CD4-positive, alpha-beta T cell (primary cell): ENCODE measurements around the gene CFAP100. TPM values are rescaled to one million over a fixed set of nuclear protein-coding genes. Genes with fewer than 3 reads are reported as not detected.

Experiments used
- ATAC-seq: fragments of 200-7000 bp; cut with Tn5 transposase; one replicate; pipeline ENCODE4 v1.10.0; 2022; ENCODE audit warnings: mild to moderate bottlenecking; ENCODE audit not compliant: poor library complexity
- CTCF ChIA-PET: fragments of 350-600 bp; sonication (Branson Sonifier 250); formaldehyde crosslinking; loops from one replicate; lab custom pipeline; 2021; ENCODE audit warnings: antibody characterized with exemption, inconsistent platforms; lab: Charles Lee
- POLR2A ChIA-PET: fragments of 350-600 bp; sonication (Branson Sonifier 250); formaldehyde crosslinking; loops from one replicate; lab custom pipeline; 2021; ENCODE audit warnings: antibody characterized with exemption, inconsistent platforms; lab: Charles Lee
- DNase-seq, 14 experiments: peaks; one replicate each; pipeline ENCODE4 v3.0.0-alpha.2; 2013 to 2020; ENCODE audit warnings: mixed read lengths in 2 of 14
- H3K27ac ChIP-seq, 2 donors: one replicate each; pipeline versions ENCODE4 v1.5.1 to v1.7.0; 2013; ENCODE audit warnings: low read length in 2 of 2, low read depth in 1 of 2, mild to moderate bottlenecking in 1 of 2
- H3K27me3 ChIP-seq, 2 experiments: 1 replicate in 1 of 2; 2 replicates in 1 of 2; pipeline versions ENCODE4 v1.6.1 to v1.7.0; 2013; ENCODE audit warnings: low read length in 2 of 2, control low read depth in 1 of 2, mild to moderate bottlenecking in 1 of 2, moderate library complexity in 1 of 2; ENCODE audit not compliant: insufficient read depth in 2 of 2, control insufficient read depth in 1 of 2
- H3K36me3 ChIP-seq: one replicate; pipeline ENCODE4 v1.6.1; 2013; ENCODE audit warnings: low read length, control low read depth; ENCODE audit not compliant: insufficient read depth
- H3K4me1 ChIP-seq: one replicate; pipeline ENCODE4 v1.6.1; 2013; ENCODE audit warnings: low read length, control low read depth; ENCODE audit not compliant: insufficient read depth
- H3K4me3 ChIP-seq: one replicate; pipeline ENCODE4 v1.5.1; 2013; ENCODE audit warnings: mild to moderate bottlenecking, low read length, moderate library complexity
- H3K9me3 ChIP-seq, 2 experiments: 1 replicate in 1 of 2; 2 replicates in 1 of 2; pipeline versions ENCODE4 v1.6.1 to v1.7.0; 2013; ENCODE audit warnings: low read length in 2 of 2, mild to moderate bottlenecking in 2 of 2, control low read depth in 1 of 2, moderate library complexity in 1 of 2; ENCODE audit not compliant: control insufficient read depth in 1 of 2, insufficient read depth in 1 of 2
- H3K27ac Mint-ChIP-seq: one replicate; pipeline ENCODE4 v1.8.0; 2020; ENCODE audit warnings: mixed read lengths
- H3K27me3 Mint-ChIP-seq: one replicate; pipeline ENCODE4 v1.8.0; 2021; ENCODE audit warnings: mixed read lengths
- H3K36me3 Mint-ChIP-seq: one replicate; pipeline ENCODE4 v1.8.0; 2021; ENCODE audit warnings: low read depth, mixed read lengths
- H3K4me1 Mint-ChIP-seq: one replicate; pipeline ENCODE4 v1.8.0; 2021; ENCODE audit warnings: low read depth, mixed read lengths
- H3K4me3 Mint-ChIP-seq: one replicate; pipeline ENCODE4 v1.8.0; 2020; ENCODE audit warnings: mild to moderate bottlenecking, mixed read lengths
- H3K9me3 Mint-ChIP-seq: one replicate; pipeline ENCODE4 v1.8.0; 2020; ENCODE audit warnings: mixed read lengths
- CTCF ChIP-seq: fragments of 200-600 bp; IDR thresholded peaks from one replicate; pipeline ENCODE4 v1.8.0; 2022; ENCODE audit warnings: antibody characterized with exemption, mild to moderate bottlenecking
- intact Hi-C, 2 experiments: fragments of 100-400 bp; cut with DNase I in 1 of 2; cut with micrococcal nuclease in 1 of 2; formaldehyde crosslinking; loops; one replicate each; pipeline versions ENCODE4 v1.15.1 to v1.9.0; 2023 to 2025; cut with DNase I, micrococcal nuclease
- total RNA-seq, 174 experiments: library from RNA in 2 of 174; stranded (reverse) in 2 of 174; gene quantifications; one replicate each; pipeline ENCODE4 v1.2.3 and lab custom pipeline; 2021 to 2026

CFAP100 gene
- total RNA-seq, 2 experiments from 2014 or later = not detected

GRCh38 chr3:126367316-126367805 is 27.3 kb upstream of the CFAP100 start:
- Mint-ChIP-seq H3K4me1 (no peaks in the 10 kb centered on the region), H3K4me3 (no peak overlapping the region), H3K27ac (no peak overlapping the region), H3K27me3 (peaks cover 8% of the 10 kb centered on the region), H3K9me3 (no peaks in the 10 kb centered on the region), H3K36me3 (no peaks in the 10 kb centered on the region)
- DNase-seq (no peak), ATAC-seq (no peak)
- CTCF ChIA-PET = no interaction called here
- Histone ChIP-seq H3K27me3 (peaks cover 0 to under 1% of the 10 kb centered on the region in 2 experiments), H3K4me3 (no peak overlapping the region), H3K27ac (no peak overlapping the region), H3K9me3 (peaks cover 0 to 3% of the 10 kb centered on the region in 2 experiments), H3K36me3 (no peaks in the 10 kb centered on the region), H3K4me1 (no peaks in the 10 kb centered on the region)
- intact Hi-C loops = no loop called here
- POLR2A ChIA-PET = no interaction called here
- no peak for TF ChIP-seq CTCF

GRCh38 chr3:126369490-126369889 is 25.2 kb upstream of the CFAP100 start:
- CTCF ChIA-PET = no interaction called here
- Histone ChIP-seq H3K36me3 (no peaks in the 10 kb centered on the region), H3K27ac (no peak overlapping the region), H3K27me3 (no peaks in the 10 kb centered on the region), H3K4me3 (no peak overlapping the region), H3K9me3 (peaks cover 0 to 3% of the 10 kb centered on the region in 2 experiments), H3K4me1 (no peaks in the 10 kb centered on the region)
- POLR2A ChIA-PET = no interaction called here
- H3K9me3 Mint-ChIP-seq = no peaks in the 10 kb centered on the region
- H3K27me3 Mint-ChIP-seq = no peaks in the 10 kb centered on the region
- H3K36me3 Mint-ChIP-seq = no peaks in the 10 kb centered on the region
- H3K27ac Mint-ChIP-seq = no peak overlapping the region
- TF ChIP-seq CTCF = no peak
- H3K4me3 Mint-ChIP-seq = no peak overlapping the region
- intact Hi-C loops = no loop called here
- no peak for DNase-seq
- no peak for ATAC-seq
- H3K4me1 Mint-ChIP-seq = no peaks in the 10 kb centered on the region

DNA sequence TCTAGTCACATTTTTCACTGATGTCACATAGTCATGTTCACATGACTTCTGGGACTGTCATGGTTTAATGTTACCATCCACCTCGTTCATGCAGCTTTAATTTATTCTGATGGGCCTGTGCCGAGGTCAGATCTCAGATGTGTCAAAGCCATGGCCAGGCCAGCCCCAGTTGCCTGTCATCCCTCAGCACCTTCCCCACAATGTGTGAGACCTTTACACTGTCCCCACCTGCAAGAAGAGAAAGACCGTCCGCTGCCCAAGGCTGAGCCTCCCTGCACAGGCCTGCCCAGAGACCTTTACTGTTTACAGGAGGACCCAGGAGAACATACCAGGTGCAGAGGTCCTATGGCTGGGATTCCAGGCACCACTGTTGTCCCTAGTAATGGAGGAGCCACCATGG is 24.7 kb upstream of the CFAP100 start:
- DNase-seq = no peak
- Mint-ChIP-seq H3K9me3 (no peaks in the 10 kb centered on the region), H3K36me3 (no peaks in the 10 kb centered on the region)

More for the DNA sequence above, 24.7 kb upstream of the CFAP100 start:
- ATAC-seq = no peak
- Histone ChIP-seq H3K27ac (no peak overlapping the region), H3K27me3 (no peaks in the 10 kb centered on the region), H3K36me3 (no peaks in the 10 kb centered on the region), H3K4me3 (no peak overlapping the region), H3K9me3 (peaks cover 0 to 3% of the 10 kb centered on the region in 2 experiments), H3K4me1 (no peaks in the 10 kb centered on the region)
- CTCF ChIA-PET = no interaction called here
- Mint-ChIP-seq H3K4me3 (no peak overlapping the region), H3K4me1 (no peaks in the 10 kb centered on the region), H3K27me3 (no peaks in the 10 kb centered on the region), H3K27ac (no peak overlapping the region)
- POLR2A ChIA-PET = no interaction called here
- no peak for TF ChIP-seq CTCF
- intact Hi-C loops = no loop called here
